HG03175 (cell line): ENCODE results near the gene QARS1.

ENCODE experiments used
- ATAC-seq: cut with Tn5 transposase; IDR thresholded peaks from one replicate; pipeline ENCODE4 v1.9.1; 2021; ENCODE audit warnings: mild to moderate bottlenecking, moderate library complexity; ENCODE audit not compliant: unreplicated experiment

QARS1 gene

DNA sequence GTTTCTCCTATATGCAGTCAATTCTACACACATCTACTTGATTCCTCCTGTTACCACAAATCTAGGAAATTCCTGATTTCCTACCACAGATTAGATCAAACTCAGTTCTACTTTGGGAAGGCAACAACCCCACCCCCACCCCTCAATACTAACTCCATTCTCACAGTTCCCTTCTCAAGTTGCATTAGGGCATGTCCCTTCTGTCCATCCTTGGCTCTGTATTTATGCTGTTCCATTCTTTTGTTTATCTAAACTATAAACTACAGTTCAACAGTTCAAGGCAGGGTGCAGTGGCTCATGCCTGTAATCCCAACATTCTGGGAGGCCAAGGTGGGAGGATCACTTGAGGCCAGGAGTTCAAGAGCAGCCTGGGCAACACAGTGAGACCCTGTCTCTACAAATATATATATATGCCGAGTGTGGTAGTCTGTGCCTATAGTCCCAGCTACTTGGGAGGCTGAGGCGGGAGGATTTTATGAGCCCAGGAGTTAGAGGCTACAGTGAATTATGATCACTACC, 50.2 kb downstream of the QARS1 start:
- no peak for ATAC-seq

DNA sequence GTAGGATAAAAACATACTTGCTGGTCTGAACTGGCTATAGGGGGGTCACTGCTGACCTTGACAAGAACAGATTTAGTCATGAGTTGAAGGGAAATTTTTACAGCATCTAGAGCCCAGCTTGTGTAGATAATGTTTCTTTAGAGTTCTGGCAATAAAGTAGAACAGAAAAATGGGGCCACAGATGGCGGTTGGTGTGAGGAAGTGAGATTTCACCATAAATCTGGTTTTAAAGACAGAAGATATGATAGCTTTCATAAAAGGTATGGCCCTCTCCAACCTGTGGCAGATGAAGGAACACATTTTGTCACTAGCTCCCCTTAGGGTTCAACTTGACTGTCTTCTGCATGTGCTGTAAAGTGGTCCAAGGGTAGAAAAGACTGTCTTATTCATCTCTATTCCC, 51.0 kb downstream of the QARS1 start:
- no peak for ATAC-seq
